ENCODE data around the gene MNX1.

DNA sequence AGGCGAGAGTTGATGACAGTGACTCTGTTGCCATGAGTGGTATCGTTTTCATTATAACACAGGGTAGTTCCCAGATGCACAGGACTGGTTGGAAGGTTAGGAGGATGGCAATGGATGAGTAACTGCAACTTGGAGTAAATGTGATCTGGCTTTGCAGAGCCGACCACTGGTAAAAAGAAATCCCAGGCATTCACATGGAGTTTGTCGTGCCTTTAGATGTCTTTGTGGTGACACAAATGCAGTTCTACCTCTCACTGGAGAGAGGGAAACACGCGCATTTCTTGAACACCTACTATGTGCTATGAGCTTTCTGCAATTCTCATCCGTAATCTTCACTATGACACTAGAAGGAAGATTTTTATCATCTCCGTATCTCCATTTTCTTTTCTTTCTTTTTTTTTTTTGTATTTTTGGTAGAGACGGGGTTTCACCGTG is 1.7 kb upstream of the MNX1 start:
- TF ChIP-seq, protein P1, sequence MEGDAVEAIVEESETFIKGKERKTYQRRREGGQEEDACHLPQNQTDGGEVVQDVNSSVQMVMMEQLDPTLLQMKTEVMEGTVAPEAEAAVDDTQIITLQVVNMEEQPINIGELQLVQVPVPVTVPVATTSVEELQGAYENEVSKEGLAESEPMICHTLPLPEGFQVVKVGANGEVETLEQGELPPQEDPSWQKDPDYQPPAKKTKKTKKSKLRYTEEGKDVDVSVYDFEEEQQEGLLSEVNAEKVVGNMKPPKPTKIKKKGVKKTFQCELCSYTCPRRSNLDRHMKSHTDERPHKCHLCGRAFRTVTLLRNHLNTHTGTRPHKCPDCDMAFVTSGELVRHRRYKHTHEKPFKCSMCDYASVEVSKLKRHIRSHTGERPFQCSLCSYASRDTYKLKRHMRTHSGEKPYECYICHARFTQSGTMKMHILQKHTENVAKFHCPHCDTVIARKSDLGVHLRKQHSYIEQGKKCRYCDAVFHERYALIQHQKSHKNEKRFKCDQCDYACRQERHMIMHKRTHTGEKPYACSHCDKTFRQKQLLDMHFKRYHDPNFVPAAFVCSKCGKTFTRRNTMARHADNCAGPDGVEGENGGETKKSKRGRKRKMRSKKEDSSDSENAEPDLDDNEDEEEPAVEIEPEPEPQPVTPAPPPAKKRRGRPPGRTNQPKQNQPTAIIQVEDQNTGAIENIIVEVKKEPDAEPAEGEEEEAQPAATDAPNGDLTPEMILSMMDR (IDR thresholded peaks at IDR 0.05): no peak
- TF ChIP-seq EP300 (IDR thresholded peaks at IDR 0.05): no peak
